Midbrain (tissue), 1 donor: ENCODE data around the gene LRRC36.

ENCODE experiments used
- DNase-seq: peaks from one replicate; lab custom pipeline; 2025; lab: John Stamatoyannopoulos, UW

The LRRC36 gene

DNA sequence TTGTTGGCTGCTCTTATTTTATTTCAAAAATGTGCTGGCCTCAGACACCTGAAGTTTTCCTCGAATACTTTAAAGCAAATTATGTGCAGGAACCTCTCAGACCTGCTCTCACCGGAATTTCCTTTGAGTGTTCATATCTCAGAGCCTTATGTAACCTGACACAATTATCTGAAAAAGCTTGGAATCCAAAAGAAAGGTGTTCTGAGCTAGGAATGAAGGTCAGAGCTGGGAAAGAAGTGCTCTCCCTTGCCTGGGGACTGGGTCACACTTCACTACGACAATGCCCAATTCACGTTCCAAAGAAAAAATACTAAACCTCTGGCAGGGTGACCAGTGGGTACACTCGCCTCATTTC is 97.6 kb downstream of the LRRC36 start:
- no peak for DNase-seq

- DNase-seq: no peak
Observed at GRCh38 chr16:67425061-67425460, 98.4 kb downstream of the LRRC36 start.

- no peak for DNase-seq
Observed at GRCh38 chr16:67425580-67425979, 99.0 kb downstream of the LRRC36 start.

DNA sequence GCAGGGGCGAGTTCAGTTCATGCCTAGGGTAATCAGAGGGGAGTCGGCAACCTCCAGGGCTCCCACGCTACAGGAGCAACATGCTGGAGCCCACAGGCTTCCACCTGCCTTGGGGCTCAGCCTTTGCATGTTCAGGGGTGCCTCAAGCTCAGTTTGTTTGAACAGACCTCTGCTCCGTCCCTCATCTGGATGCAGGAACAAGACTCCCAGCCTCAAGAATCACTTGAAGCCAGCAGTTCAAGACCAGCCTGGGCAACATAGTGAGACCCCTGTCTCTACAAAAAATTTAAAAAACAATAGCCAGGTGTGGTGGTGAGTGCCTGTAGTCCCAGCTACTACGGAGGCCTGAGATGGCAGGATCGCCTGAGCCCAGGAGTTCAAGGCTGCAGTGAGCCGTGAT is 99.4 kb downstream of the LRRC36 start:
- no peak for DNase-seq

GRCh38 chr16:67426950-67427349 is 100.3 kb downstream of the LRRC36 start:
- no peak for DNase-seq

DNA sequence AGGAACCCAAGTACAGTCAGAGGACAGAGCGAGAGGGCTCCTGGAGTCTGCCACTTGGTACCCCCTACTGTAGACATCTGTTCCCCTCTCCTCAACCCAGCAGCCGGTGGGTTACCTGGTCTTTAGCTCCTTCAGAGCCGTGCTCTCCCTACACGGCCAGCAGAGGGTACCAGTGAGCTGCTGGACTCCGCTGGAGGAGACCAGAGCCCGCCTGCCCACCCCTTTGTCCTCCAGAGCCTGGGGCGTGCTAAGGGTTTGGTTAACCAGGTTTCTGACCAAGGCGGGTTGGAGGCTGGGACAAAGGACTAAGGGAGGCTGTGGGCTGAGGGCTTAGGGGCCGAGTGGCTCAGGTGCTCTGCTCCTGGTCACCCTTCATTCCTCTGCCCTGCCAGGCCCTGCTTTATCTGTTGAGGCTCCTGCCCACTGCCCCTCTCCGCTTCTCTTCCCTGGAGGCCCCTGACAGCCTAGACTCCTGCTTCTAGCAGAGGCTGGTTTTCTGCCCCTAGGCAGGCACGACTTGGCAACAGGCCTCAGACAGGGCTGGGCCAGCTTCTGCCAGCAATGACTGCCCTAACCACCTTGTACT is 101.6 kb downstream of the LRRC36 start:
- peak; percentile 49 for DNase-seq

DNA sequence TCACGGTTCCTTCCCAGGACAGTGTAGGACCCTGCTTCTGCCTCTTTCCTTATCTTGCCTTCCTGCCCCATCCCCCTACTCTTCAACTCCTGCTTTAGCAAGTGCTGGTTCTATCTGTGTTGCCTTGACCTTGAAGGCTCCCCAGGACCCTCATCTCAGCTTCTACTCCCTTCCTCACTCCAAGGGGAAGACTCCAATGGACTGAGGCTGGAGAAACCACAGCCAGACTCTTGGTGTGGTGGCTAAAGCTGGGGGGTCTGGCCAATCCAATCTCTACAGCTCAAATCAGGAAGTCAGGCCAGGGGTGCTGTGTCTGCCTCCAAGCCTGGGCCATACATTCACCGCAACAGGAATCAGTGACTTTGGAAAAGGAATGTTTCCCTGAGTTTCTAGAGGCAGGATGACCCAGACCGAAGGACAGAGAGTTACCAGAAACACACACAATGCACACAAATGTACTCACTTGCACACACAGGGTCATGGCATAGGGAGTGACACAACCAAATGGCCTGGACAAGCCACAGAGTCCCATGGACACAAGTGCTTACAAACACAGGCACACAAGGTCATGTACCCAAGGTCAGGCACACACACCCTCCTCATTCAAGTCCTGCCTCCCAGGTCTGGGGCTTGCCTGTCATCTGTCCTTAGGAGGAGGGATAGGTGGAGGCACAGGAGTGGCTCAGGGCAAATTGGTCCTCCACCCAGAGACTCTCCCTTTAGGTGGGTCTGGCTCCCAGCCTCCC is 102.6 kb downstream of the LRRC36 start:
- no peak for DNase-seq

GRCh38 chr16:67429799-67430503 is 103.3 kb downstream of the LRRC36 start:
- DNase-seq: no peak

GRCh38 chr16:67430504-67430976 is 103.9 kb downstream of the LRRC36 start:
- no peak for DNase-seq

GRCh38 chr16:67430977-67431774 is 104.6 kb downstream of the LRRC36 start, which contains the start of gene HSD11B2:
Gene HSD11B2, plus strand, starts transcription at chr16:67431121. Its CDS starts 128 bp downstream, at chr16:67431249.
- peak; percentile 64 for DNase-seq

- DNase-seq: no peak
Observed at GRCh38 chr16:67431775-67432505, 105.3 kb downstream of the LRRC36 start.

DNA sequence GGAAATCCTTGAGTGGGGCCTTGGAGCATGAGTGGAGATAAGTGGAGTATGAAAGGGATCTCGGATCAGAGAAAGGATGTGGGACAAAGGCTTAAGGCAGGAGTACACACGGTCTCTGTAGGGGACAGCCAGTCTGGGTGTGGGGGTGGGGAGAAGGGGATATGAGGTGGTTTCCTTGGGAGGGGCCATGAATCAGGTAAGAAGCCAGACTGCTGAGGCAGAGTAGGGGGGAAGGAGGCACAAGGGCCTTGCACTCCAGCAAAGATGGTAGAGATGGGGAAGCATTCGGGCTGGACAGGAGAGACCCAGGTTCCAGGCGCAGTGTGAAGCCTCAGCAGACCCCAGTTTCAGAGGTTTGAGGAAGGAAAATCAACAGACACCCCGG is 105.9 kb downstream of the LRRC36 start:
- DNase-seq: no peak

DNA sequence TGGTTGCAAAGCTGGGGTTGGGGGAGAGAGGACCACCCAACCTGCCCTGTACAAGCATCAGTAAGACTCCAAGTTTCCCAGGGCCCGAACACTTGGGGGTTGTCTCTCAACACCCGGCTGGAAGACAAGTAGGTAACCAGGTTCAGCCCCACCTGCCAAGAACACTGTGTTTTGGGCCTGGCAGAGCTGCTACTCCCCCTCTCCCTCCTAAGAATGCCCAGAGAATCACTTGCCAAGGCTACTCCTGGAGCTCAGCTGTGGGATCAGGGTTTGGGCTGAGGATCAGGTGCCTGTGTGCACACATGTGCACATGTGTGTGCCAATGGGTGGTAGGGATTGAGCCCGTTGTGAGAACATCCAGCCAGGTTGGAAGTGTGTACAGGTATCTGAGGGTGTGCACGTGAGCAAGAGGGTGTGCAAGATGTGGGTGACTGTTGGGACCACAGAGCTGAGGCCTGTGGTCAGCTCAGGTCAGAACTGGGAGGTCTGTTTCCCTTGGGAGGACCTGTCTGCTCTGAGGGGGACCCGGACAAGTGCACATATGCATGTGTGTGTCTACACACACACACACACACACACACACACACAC is 106.6 kb downstream of the LRRC36 start:
- DNase-seq: no peak
